Measurements from ENCODE around the gene MED12L.

The MED12L gene

DNA sequence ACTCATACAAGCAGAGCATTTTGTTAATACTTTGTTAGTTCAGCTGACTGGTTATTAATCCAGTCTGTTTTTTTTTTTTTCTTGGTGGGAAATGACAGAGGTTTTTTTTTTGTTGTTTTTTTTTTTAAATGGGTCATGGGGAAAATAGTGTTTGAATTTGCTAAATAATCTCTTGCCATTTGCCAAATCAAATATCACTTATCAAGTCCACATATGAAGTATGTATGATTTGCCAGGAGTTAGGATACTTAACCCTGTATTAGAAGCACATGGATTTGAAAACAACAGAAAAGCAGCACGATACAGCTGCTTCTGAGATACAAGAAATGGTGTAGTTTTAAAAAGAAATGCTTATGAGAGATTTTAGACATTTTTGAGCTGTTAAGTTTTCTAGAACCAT, 171.3 kb downstream of the MED12L start:
- Histone ChIP-seq H3K27ac (ENCODE audit: low read length) (no peak overlapping the region), H2AFZ (ENCODE audit: low read length) (no peak overlapping the region), H4K20me1 (ENCODE audit: insufficient read depth, low read length) (no peaks in the 10 kb centered on the region), H3K9ac (ENCODE audit: low read length) (no peak overlapping the region), H3K4me1 (ENCODE audit: low read length) (no peaks in the 10 kb centered on the region), H3K36me3 (replicated peaks; ENCODE audit: insufficient read depth, low read length) (no peaks in the 10 kb centered on the region), H3K9me3 (replicated peaks; ENCODE audit: insufficient read depth, low read length) (no peaks in the 10 kb centered on the region), H3K27me3 (replicated peaks; ENCODE audit: insufficient read depth, low read length) (no peaks in the 10 kb centered on the region), H3K9me2 (replicated peaks; ENCODE audit: insufficient read depth, low read length) (no peaks in the 10 kb centered on the region), H3F3A (ENCODE audit: insufficient read depth, low read length) (no peaks in the 10 kb centered on the region), H3K79me2 (ENCODE audit: low read length) (no peaks in the 10 kb centered on the region), H3K4me2 (ENCODE audit: low read depth, low read length) (no peak overlapping the region), H3K4me3 (ENCODE audit: low read length) (no peak overlapping the region)
- TF ChIP-seq, protein P1, sequence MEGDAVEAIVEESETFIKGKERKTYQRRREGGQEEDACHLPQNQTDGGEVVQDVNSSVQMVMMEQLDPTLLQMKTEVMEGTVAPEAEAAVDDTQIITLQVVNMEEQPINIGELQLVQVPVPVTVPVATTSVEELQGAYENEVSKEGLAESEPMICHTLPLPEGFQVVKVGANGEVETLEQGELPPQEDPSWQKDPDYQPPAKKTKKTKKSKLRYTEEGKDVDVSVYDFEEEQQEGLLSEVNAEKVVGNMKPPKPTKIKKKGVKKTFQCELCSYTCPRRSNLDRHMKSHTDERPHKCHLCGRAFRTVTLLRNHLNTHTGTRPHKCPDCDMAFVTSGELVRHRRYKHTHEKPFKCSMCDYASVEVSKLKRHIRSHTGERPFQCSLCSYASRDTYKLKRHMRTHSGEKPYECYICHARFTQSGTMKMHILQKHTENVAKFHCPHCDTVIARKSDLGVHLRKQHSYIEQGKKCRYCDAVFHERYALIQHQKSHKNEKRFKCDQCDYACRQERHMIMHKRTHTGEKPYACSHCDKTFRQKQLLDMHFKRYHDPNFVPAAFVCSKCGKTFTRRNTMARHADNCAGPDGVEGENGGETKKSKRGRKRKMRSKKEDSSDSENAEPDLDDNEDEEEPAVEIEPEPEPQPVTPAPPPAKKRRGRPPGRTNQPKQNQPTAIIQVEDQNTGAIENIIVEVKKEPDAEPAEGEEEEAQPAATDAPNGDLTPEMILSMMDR (IDR thresholded peaks at IDR 0.05; ENCODE audit: low read length): no peak
- TF ChIP-seq EZH2 (optimal IDR thresholded peaks at IDR 0.05; ENCODE audit: low read depth, low read length) (no peak), EZH2phosphoT487 (IDR thresholded peaks at IDR 0.05; ENCODE audit: low read length) (no peak)
- DNase-seq: no peak

DNA sequence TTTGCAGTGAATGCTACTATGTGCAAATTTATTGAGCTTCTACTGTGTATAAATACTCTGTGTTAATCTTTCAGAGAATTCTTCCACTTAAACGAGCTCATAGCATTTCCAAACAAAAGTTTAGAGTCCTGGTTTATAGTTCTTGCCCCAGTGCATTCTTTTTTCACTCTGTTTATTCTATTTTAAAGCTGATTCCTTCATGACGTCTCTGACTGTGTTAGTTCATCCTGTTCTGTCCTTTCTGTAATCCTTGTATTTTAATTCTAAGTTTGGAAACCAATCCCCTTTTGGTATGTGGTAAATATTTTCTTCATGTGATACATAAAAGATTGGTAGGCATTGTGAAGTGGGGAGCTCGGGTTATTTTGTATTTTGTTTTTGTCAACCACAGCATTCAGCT, 174.2 kb downstream of the MED12L start:
- H2AFZ ChIP-seq (ENCODE audit: low read length): no peak overlapping the region
- H3K9ac ChIP-seq (ENCODE audit: low read length): no peak overlapping the region
- no peaks in the 10 kb centered on the region for H3K9me2 ChIP-seq (replicated peaks; ENCODE audit: insufficient read depth, low read length)
- no peak overlapping the region for H3K27ac ChIP-seq (ENCODE audit: low read length)
- no peaks in the 10 kb centered on the region for H3K36me3 ChIP-seq (replicated peaks; ENCODE audit: insufficient read depth, low read length)
- no peak for DNase-seq
- H3K4me1 ChIP-seq (ENCODE audit: low read length): no peaks in the 10 kb centered on the region
- H3K79me2 ChIP-seq (ENCODE audit: low read length): no peaks in the 10 kb centered on the region
- no peaks in the 10 kb centered on the region for H3K27me3 ChIP-seq (replicated peaks; ENCODE audit: insufficient read depth, low read length)
- H3K4me3 ChIP-seq (ENCODE audit: low read length): no peak overlapping the region
- no peak for TF ChIP-seq EZH2 (optimal IDR thresholded peaks at IDR 0.05; ENCODE audit: low read depth, low read length)
- TF ChIP-seq EZH2phosphoT487 (IDR thresholded peaks at IDR 0.05; ENCODE audit: low read length): no peak
- TF ChIP-seq, protein P1 (IDR thresholded peaks at IDR 0.05; ENCODE audit: low read length): no peak
- no peaks in the 10 kb centered on the region for H3K9me3 ChIP-seq (replicated peaks; ENCODE audit: insufficient read depth, low read length)
- no peaks in the 10 kb centered on the region for H4K20me1 ChIP-seq (ENCODE audit: insufficient read depth, low read length)
- H3K4me2 ChIP-seq (ENCODE audit: low read depth, low read length): no peak overlapping the region
- no peaks in the 10 kb centered on the region for H3F3A ChIP-seq (ENCODE audit: insufficient read depth, low read length)

DNA sequence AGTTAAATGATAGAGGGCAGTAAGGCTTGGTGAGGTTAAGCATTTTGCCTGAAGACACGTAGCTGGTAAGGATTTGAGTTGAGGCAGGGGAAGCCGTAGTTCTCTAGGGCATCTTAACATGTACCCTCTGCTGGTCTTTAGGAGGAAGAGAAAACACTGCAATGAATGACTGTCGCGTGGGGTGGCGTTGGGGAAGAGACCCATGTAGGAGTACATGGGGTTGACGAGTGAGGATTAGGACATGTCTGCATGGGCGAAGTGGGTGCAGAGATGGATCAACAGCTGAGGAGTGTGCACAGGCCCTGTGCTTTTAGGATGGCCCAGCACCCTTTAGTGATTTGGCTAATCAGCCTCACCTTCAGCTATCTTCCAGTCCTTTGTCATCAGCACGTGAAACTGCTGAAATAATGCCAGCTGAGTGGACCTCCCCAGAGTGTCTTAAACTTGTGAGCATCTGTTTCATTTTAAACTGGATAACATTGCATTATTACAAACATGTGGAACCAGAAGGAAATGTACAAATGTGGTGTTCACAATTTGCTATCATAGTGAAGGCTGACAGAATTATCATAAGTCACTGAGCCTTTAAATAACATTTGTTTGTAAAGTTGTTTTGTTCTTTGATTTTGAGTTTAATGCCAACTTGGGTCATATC, 177.5 kb downstream of the MED12L start:
- no peaks in the 10 kb centered on the region for H4K20me1 ChIP-seq (ENCODE audit: insufficient read depth, low read length)
- H3F3A ChIP-seq (ENCODE audit: insufficient read depth, low read length): no peaks in the 10 kb centered on the region
- H3K27ac ChIP-seq (ENCODE audit: low read length): no peak overlapping the region
- no peaks in the 10 kb centered on the region for H3K9me2 ChIP-seq (replicated peaks; ENCODE audit: insufficient read depth, low read length)
- no peaks in the 10 kb centered on the region for H3K9me3 ChIP-seq (replicated peaks; ENCODE audit: insufficient read depth, low read length)
- H3K36me3 ChIP-seq (replicated peaks; ENCODE audit: insufficient read depth, low read length): no peaks in the 10 kb centered on the region
- no peak overlapping the region for H3K4me3 ChIP-seq (ENCODE audit: low read length)
- no peak overlapping the region for H3K9ac ChIP-seq (ENCODE audit: low read length)
- no peak for DNase-seq
- peaks cover 10% of the 10 kb centered on the region; the same call in 1 of the 2 replicates for H3K4me1 ChIP-seq (ENCODE audit: low read length)
- TF ChIP-seq EZH2 (optimal IDR thresholded peaks at IDR 0.05; ENCODE audit: low read depth, low read length): no peak
- no peak for TF ChIP-seq EZH2phosphoT487 (IDR thresholded peaks at IDR 0.05; ENCODE audit: low read length)
- TF ChIP-seq, protein P1 (IDR thresholded peaks at IDR 0.05; ENCODE audit: low read length): no peak
- H2AFZ ChIP-seq (ENCODE audit: low read length): no peak overlapping the region
- no peaks in the 10 kb centered on the region for H3K79me2 ChIP-seq (ENCODE audit: low read length)
- no peak overlapping the region for H3K4me2 ChIP-seq (ENCODE audit: low read depth, low read length)
- no peaks in the 10 kb centered on the region for H3K27me3 ChIP-seq (replicated peaks; ENCODE audit: insufficient read depth, low read length)
